Esophagus muscularis mucosa (tissue), 4 donors: ENCODE results near the gene CLSTN1.

Source experiments
- CTCF ChIP-seq, 3 experiments: fragments of 200-600 bp in 2 of 3; fragments of 450-650 bp in 1 of 3; sonication (generic) in 2 of 3; IDR thresholded peaks; one replicate each; pipeline ENCODE4 v1.5.1; 2017 to 2019; ENCODE audit warnings: antibody characterized with exemption in 3 of 3, mild to moderate bottlenecking in 2 of 3, moderate library complexity in 1 of 3
- EP300 ChIP-seq: sonication (generic); formaldehyde crosslinking; IDR thresholded peaks from one replicate; pipeline ENCODE4 v1.6.1; 2017; ENCODE audit warnings: antibody characterized with exemption
- POLR2A ChIP-seq: fragments of 450-650 bp; IDR thresholded peaks from one replicate; pipeline ENCODE4 v1.6.1; 2017; ENCODE audit warnings: antibody characterized with exemption, moderate library complexity, mild to moderate bottlenecking, low read depth
- POLR2AphosphoS5 ChIP-seq, 2 donors: sonication (generic); formaldehyde crosslinking; IDR thresholded peaks; one replicate each; pipeline ENCODE4 v1.6.1; 2017; ENCODE audit warnings: antibody characterized with exemption in 2 of 2

GRCh38 chr1:9835404-9835757 is 11.6 kb upstream of the CLSTN1 start:
- TF ChIP-seq CTCF (IDR thresholded peaks at IDR 0.05) (no peak), POLR2AphosphoS5 (IDR thresholded peaks at IDR 0.05) (no peak), EP300 (no peak), POLR2A (no peak)
